Uterus (tissue), 4 donors: ENCODE results near the gene FAM110A. TPM values are rescaled to one million over a fixed set of nuclear protein-coding genes. Genes with fewer than 3 reads are reported as not detected.
A peak's percentile ranks its signal among the peaks of the same experiment; 100 is the strongest.

Source experiments
- DNase-seq, 2 donors: peaks; one replicate each; pipeline ENCODE4 v3.0.0-alpha.2; 2019 to 2020
- H3K27ac ChIP-seq, 2 donors: fragments of 200-600 bp; sonication (generic); 1 replicate in 1 of 2; 2 replicates in 1 of 2; pipeline ENCODE4 v1.5.1; 2016 to 2018
- H3K27me3 ChIP-seq, 2 donors: fragments of 200-600 bp; sonication (generic); one replicate each; pipeline ENCODE4 v1.5.1; 2018 to 2019; ENCODE audit warnings: control low read depth in 1 of 2
- H3K36me3 ChIP-seq, 2 donors: fragments of 200-600 bp; sonication (generic); one replicate each; pipeline ENCODE4 v1.5.1; 2019; ENCODE audit warnings: control low read depth in 1 of 2
- H3K4me1 ChIP-seq, 2 donors: fragments of 200-600 bp; sonication (generic); one replicate each; pipeline ENCODE4 v1.5.1; 2018 to 2019; ENCODE audit warnings: control low read depth in 1 of 2
- H3K4me3 ChIP-seq, 2 donors: fragments of 200-600 bp; sonication (generic); 1 replicate in 1 of 2; 2 replicates in 1 of 2; pipeline ENCODE4 v1.5.1; 2018 to 2019; ENCODE audit warnings: mild to moderate bottlenecking in 1 of 2
- H3K9me3 ChIP-seq, 2 donors: fragments of 200-600 bp; sonication (generic); one replicate each; pipeline ENCODE4 v1.5.1; 2019; ENCODE audit warnings: control low read depth in 1 of 2
- CTCF ChIP-seq, 4 experiments: fragments of 200-600 bp in 2 of 4; fragments of 450-650 bp in 2 of 4; sonication (generic) in 2 of 4; IDR thresholded peaks; one replicate each; pipeline ENCODE4 v1.5.1; 2016 to 2019; ENCODE audit warnings: antibody characterized with exemption in 4 of 4, mild to moderate bottlenecking in 2 of 4, moderate library complexity in 1 of 4
- POLR2A ChIP-seq, 2 donors: fragments of 450-650 bp; IDR thresholded peaks; one replicate each; pipeline ENCODE4 v1.6.1; 2016; ENCODE audit warnings: antibody characterized with exemption in 2 of 2, mild to moderate bottlenecking in 1 of 2, moderate library complexity in 1 of 2
- intact Hi-C: fragments of 100-400 bp; cut with DNase I; formaldehyde crosslinking; loops from one replicate; pipeline ENCODE4 v1.15.1; 2023; ENCODE audit warnings: low total_unique reads
- total RNA-seq, 4 donors: library from RNA; depleted of rRNA in 3 of 4; stranded (reverse); fragments of >200 nt in 3 of 4; gene quantifications; one replicate each; pipeline versions ENCODE4 v1.1.0 to v1.2.4, GENCODE V29; 2014 to 2023
- donor health status: DM: yes; HTN: yes; CAD: no.

The FAM110A gene
- total RNA-seq, 4 donors from 2014 or later, result 0.59 to 6.2 (median 4.0) TPM

DNA sequence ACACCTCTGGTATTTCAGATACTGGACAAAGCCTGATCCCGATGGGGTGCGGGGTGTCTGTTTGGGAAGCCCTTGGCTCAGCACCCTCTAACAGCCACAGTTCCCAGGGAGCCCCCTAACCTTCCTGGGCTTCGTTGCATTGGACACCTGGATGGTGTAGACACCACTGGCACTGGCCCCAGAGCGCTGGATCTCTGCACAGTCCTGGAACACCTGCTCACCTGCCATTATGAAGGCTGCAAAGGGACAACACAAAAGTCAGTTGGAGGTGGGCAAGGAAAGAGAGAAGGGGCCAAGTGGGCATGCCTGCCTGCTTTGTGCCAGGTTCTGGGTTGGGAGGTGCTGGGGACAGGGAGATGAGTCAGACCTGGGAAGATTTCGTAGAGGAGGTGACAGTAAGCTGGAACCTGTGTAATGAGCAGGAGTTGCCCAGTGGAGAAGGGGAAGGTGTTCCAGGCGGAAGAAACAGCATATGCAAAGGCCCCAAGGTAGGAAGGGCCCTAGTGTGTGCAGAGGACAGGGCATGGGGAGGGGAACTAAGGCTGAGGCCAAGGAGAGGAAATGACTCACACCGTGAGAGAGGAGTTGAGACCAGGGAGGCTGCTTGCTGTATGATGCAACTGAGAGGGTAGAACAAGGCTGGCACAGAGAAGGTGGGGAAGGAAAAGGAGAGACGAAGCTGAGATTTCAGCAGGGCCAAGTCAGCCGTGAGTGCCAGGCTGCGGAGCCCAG is 47.7 kb downstream of the FAM110A start:
- H3K27ac ChIP-seq, result no peak overlapping the region
- no peak overlapping the region for H3K4me3 ChIP-seq
- intact Hi-C loops, result no loop called here
- H3K4me1 ChIP-seq, result peaks cover 0 to 4% of the 10 kb centered on the region in 2 donors
- H3K27me3 ChIP-seq, result no peaks in the 10 kb centered on the region
- no peak for DNase-seq
- H3K9me3 ChIP-seq, result no peaks in the 10 kb centered on the region
- no peaks in the 10 kb centered on the region for H3K36me3 ChIP-seq
- no peak for TF ChIP-seq CTCF (IDR thresholded peaks at IDR 0.05)
- TF ChIP-seq POLR2A (IDR thresholded peaks at IDR 0.05), result no peak

DNA sequence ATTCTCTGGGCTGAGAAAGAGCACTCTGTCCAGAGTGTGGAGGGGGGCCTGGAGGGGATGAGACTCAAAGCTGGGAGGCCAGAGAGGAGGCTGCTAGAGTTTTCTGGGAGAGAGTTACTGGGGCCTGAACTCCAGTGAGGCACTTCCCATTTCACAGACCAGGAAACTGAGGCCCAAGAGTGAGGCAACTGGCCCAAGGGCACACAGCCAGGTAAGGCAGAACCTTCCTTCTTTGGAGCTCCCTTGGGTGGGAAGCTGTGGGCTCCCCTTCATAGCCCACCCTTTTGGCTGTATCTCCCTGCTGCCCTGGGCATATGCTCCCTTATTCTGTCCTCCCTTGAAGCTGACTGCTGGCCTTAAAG is 48.2 kb downstream of the FAM110A start:
- DNase-seq, result no peak

GRCh38 chr20:884983-885952 is 51.8 kb downstream of the FAM110A start:
- H3K9me3 ChIP-seq, result no peaks in the 10 kb centered on the region
- peaks cover 0 to 4% of the 10 kb centered on the region in 2 donors for H3K4me1 ChIP-seq
- peak in 1 of 2 donors; percentile 21 for DNase-seq
- no peak overlapping the region for H3K27ac ChIP-seq
- H3K27me3 ChIP-seq, result no peaks in the 10 kb centered on the region
- TF ChIP-seq POLR2A (IDR thresholded peaks at IDR 0.05), result no peak
- peak in 1 of 4 experiments; percentile 20 for TF ChIP-seq CTCF (IDR thresholded peaks at IDR 0.05)
- H3K4me3 ChIP-seq, result no peak overlapping the region
- no peaks in the 10 kb centered on the region for H3K36me3 ChIP-seq
- intact Hi-C loops, result no loop called here

More for the DNA sequence above, 48.2 kb downstream of the FAM110A start:
- H3K27me3 ChIP-seq, result no peaks in the 10 kb centered on the region
- H3K36me3 ChIP-seq, result no peaks in the 10 kb centered on the region
- no peak for TF ChIP-seq CTCF (IDR thresholded peaks at IDR 0.05)
- TF ChIP-seq POLR2A (IDR thresholded peaks at IDR 0.05), result no peak
- intact Hi-C loops, result no loop called here
- no peak overlapping the region for H3K27ac ChIP-seq
- no peak overlapping the region for H3K4me3 ChIP-seq
- no peaks in the 10 kb centered on the region for H3K9me3 ChIP-seq
- H3K4me1 ChIP-seq, result peaks cover 0 to 4% of the 10 kb centered on the region in 2 donors

DNA sequence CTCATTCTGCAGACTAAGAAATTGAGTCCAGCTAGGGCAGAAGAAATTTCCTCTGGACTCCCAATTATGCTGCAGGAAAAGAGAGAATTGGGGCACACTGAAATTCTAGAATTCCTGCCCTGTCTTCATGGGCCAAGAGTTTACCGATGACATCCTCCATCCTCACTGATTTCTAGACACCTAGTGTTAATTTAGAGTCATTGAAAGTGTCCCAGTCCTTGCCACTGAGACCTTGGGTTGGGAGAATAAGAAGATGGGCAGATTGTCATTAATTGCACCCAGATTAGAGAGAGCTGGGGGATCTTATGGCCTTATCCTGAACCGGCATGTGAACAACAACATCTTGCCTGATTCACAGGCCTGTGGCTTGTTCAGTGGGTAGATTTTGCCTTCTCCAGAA is 53.6 kb downstream of the FAM110A start:
- TF ChIP-seq CTCF (IDR thresholded peaks at IDR 0.05), result no peak
- no peak for TF ChIP-seq POLR2A (IDR thresholded peaks at IDR 0.05)
- intact Hi-C loops, result no loop called here
- Histone ChIP-seq H3K9me3 (no peaks in the 10 kb centered on the region), H3K36me3 (no peaks in the 10 kb centered on the region), H3K4me3 (no peak overlapping the region), H3K27ac (no peak overlapping the region), H3K4me1 (peaks cover 0 to 4% of the 10 kb centered on the region in 2 donors), H3K27me3 (no peaks in the 10 kb centered on the region)
- DNase-seq, result no peak

DNA sequence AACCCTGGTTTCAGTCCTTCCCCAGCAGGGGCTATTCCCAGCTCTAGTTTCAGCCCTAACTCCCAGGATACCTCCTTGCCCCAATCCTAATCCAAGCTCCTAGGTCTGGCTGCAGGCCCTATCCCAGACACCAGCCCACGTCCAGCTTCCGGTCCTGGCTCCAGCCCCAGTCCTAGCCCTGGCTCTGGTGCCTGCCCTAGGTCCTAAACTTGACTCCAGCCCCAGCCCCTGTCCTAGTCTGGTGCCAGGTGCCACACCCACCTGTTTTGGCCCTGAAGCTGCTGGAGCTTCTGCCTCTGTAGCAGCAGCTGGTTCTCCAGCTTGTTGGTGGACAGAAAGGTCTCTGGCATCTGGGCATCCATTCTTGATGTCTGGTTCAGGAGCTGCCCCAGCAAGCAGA is 54.5 kb downstream of the FAM110A start:
- no peak for TF ChIP-seq POLR2A (IDR thresholded peaks at IDR 0.05)
- TF ChIP-seq CTCF (IDR thresholded peaks at IDR 0.05), result no peak
- Histone ChIP-seq H3K4me3 (no peak overlapping the region), H3K9me3 (no peaks in the 10 kb centered on the region), H3K4me1 (peaks cover 0 to 4% of the 10 kb centered on the region in 2 donors), H3K27ac (no peak overlapping the region), H3K27me3 (no peaks in the 10 kb centered on the region), H3K36me3 (no peaks in the 10 kb centered on the region)
- intact Hi-C loops, result no loop called here
- DNase-seq, result no peak
